PC-3 (cell line): ENCODE results near the gene CHID1.

Source experiments
- CTCF ChIP-seq: fragments of 300-600 bp; sonication (generic); conservative IDR thresholded peaks from 2 replicates; pipeline ENCODE4 v1.5.1; 2017; ENCODE audit warnings: antibody characterized with exemption, low read depth, mild to moderate bottlenecking, low read length
- EZH2 ChIP-seq: fragments of 300-600 bp; sonication (generic); IDR thresholded peaks from one replicate; pipeline ENCODE4 v1.6.1; 2017; ENCODE audit warnings: antibody characterized with exemption, mild to moderate bottlenecking, low read length; ENCODE audit not compliant: unreplicated experiment
- EZH2phosphoT487 ChIP-seq: fragments of 300-600 bp; sonication (generic); IDR thresholded peaks from 2 replicates; pipeline ENCODE4 v1.6.1; 2018; ENCODE audit warnings: mild to moderate bottlenecking, antibody characterized with exemption, low read length, borderline replicate concordance

- TF ChIP-seq CTCF, result no peak
- no peak for TF ChIP-seq EZH2
- no peak for TF ChIP-seq EZH2phosphoT487
Observed at GRCh38 chr11:853682-854448, 56.7 kb downstream of the CHID1 start.
